ENCODE results near the gene ZNF526.

GRCh38 chr19:42271045-42271419, 50.9 kb downstream of the ZNF526 start:
- TF ChIP-seq, protein P1, sequence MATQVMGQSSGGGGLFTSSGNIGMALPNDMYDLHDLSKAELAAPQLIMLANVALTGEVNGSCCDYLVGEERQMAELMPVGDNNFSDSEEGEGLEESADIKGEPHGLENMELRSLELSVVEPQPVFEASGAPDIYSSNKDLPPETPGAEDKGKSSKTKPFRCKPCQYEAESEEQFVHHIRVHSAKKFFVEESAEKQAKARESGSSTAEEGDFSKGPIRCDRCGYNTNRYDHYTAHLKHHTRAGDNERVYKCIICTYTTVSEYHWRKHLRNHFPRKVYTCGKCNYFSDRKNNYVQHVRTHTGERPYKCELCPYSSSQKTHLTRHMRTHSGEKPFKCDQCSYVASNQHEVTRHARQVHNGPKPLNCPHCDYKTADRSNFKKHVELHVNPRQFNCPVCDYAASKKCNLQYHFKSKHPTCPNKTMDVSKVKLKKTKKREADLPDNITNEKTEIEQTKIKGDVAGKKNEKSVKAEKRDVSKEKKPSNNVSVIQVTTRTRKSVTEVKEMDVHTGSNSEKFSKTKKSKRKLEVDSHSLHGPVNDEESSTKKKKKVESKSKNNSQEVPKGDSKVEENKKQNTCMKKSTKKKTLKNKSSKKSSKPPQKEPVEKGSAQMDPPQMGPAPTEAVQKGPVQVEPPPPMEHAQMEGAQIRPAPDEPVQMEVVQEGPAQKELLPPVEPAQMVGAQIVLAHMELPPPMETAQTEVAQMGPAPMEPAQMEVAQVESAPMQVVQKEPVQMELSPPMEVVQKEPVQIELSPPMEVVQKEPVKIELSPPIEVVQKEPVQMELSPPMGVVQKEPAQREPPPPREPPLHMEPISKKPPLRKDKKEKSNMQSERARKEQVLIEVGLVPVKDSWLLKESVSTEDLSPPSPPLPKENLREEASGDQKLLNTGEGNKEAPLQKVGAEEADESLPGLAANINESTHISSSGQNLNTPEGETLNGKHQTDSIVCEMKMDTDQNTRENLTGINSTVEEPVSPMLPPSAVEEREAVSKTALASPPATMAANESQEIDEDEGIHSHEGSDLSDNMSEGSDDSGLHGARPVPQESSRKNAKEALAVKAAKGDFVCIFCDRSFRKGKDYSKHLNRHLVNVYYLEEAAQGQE (IDR thresholded peaks at IDR 0.05; ENCODE audit: insufficient read depth in 1 of 2, low read depth in 2 of 2, low read length in 2 of 2) = no peak
- no peak for TF ChIP-seq TAF1 (IDR thresholded peaks at IDR 0.05; ENCODE audit: borderline replicate concordance, insufficient read depth, low read length)

Measured in PFSK-1 (cell line).